H1 (cell line): Measurements from ENCODE around the gene GGT7. TPM values are rescaled to one million over a fixed set of nuclear protein-coding genes. Genes with fewer than 3 reads are reported as not detected.

Experiments used
- CHD7 ChIP-seq: fragments of 300-600 bp; sonication (generic); IDR thresholded peaks from 2 replicates; pipeline ENCODE4 v1.7.1; 2012; ENCODE audit warnings: low read length, moderate library complexity, mild to moderate bottlenecking, inconsistent platforms; ENCODE audit not compliant: insufficient replicate concordance
- CTCF ChIP-seq, 3 experiments: IDR thresholded peaks; 1 replicate in 2 of 3; 2 replicates in 1 of 3; pipeline versions ENCODE4 v1.5.1 to v1.6.1; 2011; ENCODE audit warnings: low read length in 3 of 3, mild to moderate bottlenecking in 3 of 3, inconsistent platforms in 2 of 3, low read depth in 1 of 3, moderate library complexity in 1 of 3; ENCODE audit not compliant: insufficient read depth in 1 of 3; ENCODE audit errors: control extremely low read depth in 1 of 3
- EGR1 ChIP-seq: IDR thresholded peaks from 2 replicates; pipeline ENCODE4 v1.6.1; 2011; ENCODE audit warnings: low read depth, low read length, borderline replicate concordance
- GABPA ChIP-seq: IDR thresholded peaks from 2 replicates; pipeline ENCODE4 v1.6.1; 2011; ENCODE audit warnings: mild to moderate bottlenecking, low read length, moderate library complexity, borderline replicate concordance; ENCODE audit not compliant: insufficient read depth
- JUND ChIP-seq: IDR thresholded peaks from 2 replicates; pipeline ENCODE4 v1.6.1; 2011; ENCODE audit warnings: mild to moderate bottlenecking, improper control_type of control experiment, low read length
- MAFK ChIP-seq: IDR thresholded peaks from 2 replicates; pipeline ENCODE4 v1.6.1; 2012; ENCODE audit warnings: low read depth, mild to moderate bottlenecking, improper control_type of control experiment, low read length
- YY1 ChIP-seq: IDR thresholded peaks from 2 replicates; pipeline ENCODE4 v1.6.1; 2011; ENCODE audit warnings: low read depth, mild to moderate bottlenecking, low read length
- polyA plus RNA-seq, 7 experiments: library from polyadenylated mRNA; depleted of rRNA in 3 of 7; stranded (reverse) in 5 of 7; unstranded in 2 of 7; fragments of >200 nt in 5 of 7; fragments of 200-250 nt in 2 of 7; gene quantifications; 1 replicate in 5 of 7; 2 replicates in 1 of 7; 4 replicates in 1 of 7; pipeline versions ENCODE4 v1.2.1 to v1.2.3, GENCODE V29; 2011 to 2013; ENCODE audit warnings: missing spikeins in 2 of 7, mixed read lengths in 2 of 7
- total RNA-seq: library from RNA; stranded (reverse); fragmentation: NEBNext Ultra II Directional; extraction: Animal tissue kit (Norgen Biotek cat#: 25700); gene quantifications from 2 replicates; pipeline ENCODE4 v1.2.1, GENCODE V29; 2021

Gene GGT7
- total and polyA plus RNA-seq, 2 of the 8 experiments (the other 6 are each of a cell fraction or from before 2014, with no cell fraction given) = 20.2 to 25.5 TPM

- TF ChIP-seq CHD7 (no peak), MAFK (no peak), CTCF (IDR thresholded peaks at IDR 0.05; ENCODE audit: control extremely low read depth in 1 of 3, insufficient read depth in 1 of 3, low read depth in 1 of 3, low read length in 3 of 3) (peak in 1 of 3 experiments; percentile 16; a peak in 1 of 4 replicates), GABPA (no peak), YY1 (peak; percentile 93), JUND (no peak), EGR1 (peak; percentile 76; the same call in 1 of the 2 replicates)
Measured at GRCh38 chr20:34824806-34825529, 47.7 kb downstream of the GGT7 start (continued).
